HG03521 (cell line): ENCODE results near the gene CKS1B.
"Not testable (repeated sequence)": the region's sequence is repeated elsewhere in the genome, so short reads cannot be mapped to it uniquely, and the experiment has no call there.

Experiments
- ATAC-seq: cut with Tn5 transposase; IDR thresholded peaks from one replicate; pipeline ENCODE4 v1.9.1; 2021; ENCODE audit warnings: mild to moderate bottlenecking, moderate library complexity; ENCODE audit not compliant: unreplicated experiment

Gene CKS1B

GRCh38 chr1:154962156-154962749, 12.2 kb upstream of the CKS1B start:
- no peak for ATAC-seq

- no peak for ATAC-seq
These were observed 11.6 kb upstream of the CKS1B start for GRCh38 chr1:154962795-154963330.

- no peak for ATAC-seq
These were observed 10.8 kb upstream of the CKS1B start for GRCh38 chr1:154963643-154964042.

GRCh38 chr1:154964359-154964758, 10.1 kb upstream of the CKS1B start:
- ATAC-seq, result no peak

- no peak for ATAC-seq
These were observed 8.4 kb upstream of the CKS1B start for GRCh38 chr1:154966111-154966510.

GRCh38 chr1:154967331-154967950, 7.0 kb upstream of the CKS1B start:
- ATAC-seq, result no peak

GRCh38 chr1:154968731-154969130, 5.8 kb upstream of the CKS1B start:
- ATAC-seq, result no peak

GRCh38 chr1:154969246-154969645, 5.2 kb upstream of the CKS1B start:
- ATAC-seq, result no peak

GRCh38 chr1:154969860-154970452, 4.5 kb upstream of the CKS1B start:
- ATAC-seq, result no peak

- no peak for ATAC-seq
These were observed 3.7 kb upstream of the CKS1B start, which contains the start of gene SHC1 for GRCh38 chr1:154970631-154971340. TSS of gene SHC1 (minus strand) at chr1:154970747. CDS start at chr1:154970526, 221 bp downstream.

- ATAC-seq, result no peak
These were observed 3.0 kb upstream of the CKS1B start for GRCh38 chr1:154971341-154971998.

- no peak for ATAC-seq
These were observed 2.3 kb upstream of the CKS1B start for GRCh38 chr1:154972213-154972516.

GRCh38 chr1:154972517-154973343, 1.8 kb upstream of the CKS1B start:
- ATAC-seq, result no peak

GRCh38 chr1:154973344-154974101, 958 bp upstream of the CKS1B start:
- peak; percentile 23 for ATAC-seq

- peak; percentile 36 for ATAC-seq
These were observed 427 bp downstream of the CKS1B start for GRCh38 chr1:154974808-154975408.

GRCh38 chr1:154975409-154976059, 1.1 kb downstream of the CKS1B start:
- ATAC-seq, result no peak

GRCh38 chr1:154977762-154978161, 3.3 kb downstream of the CKS1B start:
- ATAC-seq, result not testable (repeated sequence)

GRCh38 chr1:154978360-154978759, 3.9 kb downstream of the CKS1B start:
- ATAC-seq, result no peak

GRCh38 chr1:154982341-154982740, 7.9 kb downstream of the CKS1B start:
- ATAC-seq, result no peak
